GM12878 (cell line): ENCODE results near the gene NPAS4. TPM values are rescaled to one million over a fixed set of nuclear protein-coding genes. Genes with fewer than 3 reads are reported as not detected.

Source experiments
- ATAC-seq: fragments of 200-7000 bp; cut with Tn5 transposase; 3 replicates; pipeline ENCODE4 v1.9.1; 2020; ENCODE audit warnings: mild to moderate bottlenecking, moderate library complexity
- BruUV-seq: library from RNA; stranded (reverse); fragments of 400-500 nt; replicated peaks from 2 replicates; lab custom pipeline; 2021; lab: Mats Ljungman, UMichigan
- CTCF ChIA-PET: fragments of 300-600 bp; sonication (Branson Sonifier 250); formaldehyde crosslinking; extraction: SDS; loops from one replicate; lab custom pipeline; 2021; ENCODE audit warnings: inconsistent platforms; lab: Yijun Ruan, JAX
- POLR2A ChIA-PET: fragments of 350-600 bp; formaldehyde crosslinking; extraction: SDS; loops from one replicate; lab custom pipeline; 2021; ENCODE audit warnings: inconsistent platforms; lab: Charles Lee
- RAD21 ChIA-PET: fragments of 300-600 bp; sonication (Branson Sonifier 250); formaldehyde crosslinking; loops from one replicate; lab custom pipeline; 2023; ENCODE audit warnings: antibody characterized with exemption; ENCODE audit not compliant: unreplicated experiment; lab: Charles Lee
- SMC1A ChIA-PET: fragments of 300-600 bp; sonication (Branson Sonifier 250); formaldehyde crosslinking; loops from one replicate; lab custom pipeline; 2023; ENCODE audit not compliant: unreplicated experiment, uncharacterized antibody; lab: Charles Lee
- DNase-seq: peaks from one replicate; pipeline ENCODE4 v3.0.0-alpha.2; 2011; ENCODE audit warnings: low read depth, low spot score
- FAIRE-seq: peaks from 3 replicates; lab custom pipeline; 2011; peaks lifted over from hg19 to GRCh38; lab: Jason Lieb, UNC
- H2AFZ ChIP-seq: 2 replicates; pipeline ENCODE4 v1.6.0; 2011; ENCODE audit warnings: low read depth, low read length, control low read depth; ENCODE audit not compliant: control insufficient read depth
- H3K27ac ChIP-seq: 2 replicates; pipeline ENCODE4 v1.5.1; 2011; ENCODE audit warnings: control low read depth; ENCODE audit not compliant: control insufficient read depth, insufficient read depth
- H3K27me3 ChIP-seq, 2 experiments: replicated peaks in 1 of 2; 2 replicates each; pipeline versions ENCODE4 v1.6.0 to v1.6.1; 2011; ENCODE audit warnings: low read length in 1 of 2; ENCODE audit not compliant: control insufficient read depth in 2 of 2, insufficient read depth in 2 of 2
- H3K36me3 ChIP-seq, 2 experiments: 2 replicates each; pipeline ENCODE4 v1.5.1; 2011; ENCODE audit warnings: low read length in 1 of 2; ENCODE audit not compliant: control insufficient read depth in 2 of 2, insufficient read depth in 2 of 2
- H3K4me1 ChIP-seq: 2 replicates; pipeline ENCODE4 v1.6.1; 2011; ENCODE audit warnings: mild to moderate bottlenecking, low read length, moderate library complexity, mixed read lengths; ENCODE audit not compliant: control insufficient read depth, insufficient read depth
- H3K4me2 ChIP-seq: 2 replicates; pipeline ENCODE4 v1.6.0; 2011; ENCODE audit warnings: control low read depth; ENCODE audit not compliant: control insufficient read depth, insufficient read depth
- H3K4me3 ChIP-seq: fragments of 200-600 bp; sonication (generic); 2 replicates; pipeline ENCODE4 v1.5.1; 2016
- H3K79me2 ChIP-seq: 2 replicates; pipeline ENCODE4 v1.6.0; 2011; ENCODE audit warnings: low read length; ENCODE audit not compliant: control insufficient read depth, insufficient read depth
- H3K9ac ChIP-seq: 2 replicates; pipeline ENCODE4 v1.8.0; 2011; ENCODE audit warnings: low read length, control low read depth, mixed read lengths; ENCODE audit not compliant: control insufficient read depth, insufficient read depth
- H3K9me3 ChIP-seq: replicated peaks from 3 replicates; pipeline ENCODE4 v1.5.1; 2011; ENCODE audit warnings: mild to moderate bottlenecking, low read length; ENCODE audit not compliant: control insufficient read depth, insufficient read depth
- H4K20me1 ChIP-seq: 2 replicates; pipeline ENCODE4 v1.6.0; 2011; ENCODE audit not compliant: control insufficient read depth, insufficient read depth
- CBX3 ChIP-seq: fragments of 200-600 bp; sonication (generic); IDR thresholded peaks from 2 replicates; pipeline ENCODE4 v1.6.1; 2016; ENCODE audit warnings: low read depth, borderline replicate concordance
- IRF5 ChIP-seq: fragments of 450-650 bp; IDR thresholded peaks from 2 replicates; pipeline ENCODE4 v1.6.1; 2017; ENCODE audit warnings: borderline replicate concordance
- USF1 ChIP-seq: IDR thresholded peaks from 2 replicates; pipeline ENCODE4 v1.6.1; 2011; ENCODE audit warnings: borderline replicate concordance, low read depth, mild to moderate bottlenecking, moderate library complexity, mixed read lengths, low read length; ENCODE audit not compliant: insufficient read depth; ENCODE audit errors: extremely low read length
- ZNF622 ChIP-seq: fragments of 450-650 bp; IDR thresholded peaks from 2 replicates; pipeline ENCODE4 v1.6.1; 2017; ENCODE audit warnings: mild to moderate bottlenecking, inconsistent platforms
- WGBS: methylation state at CpG from one replicate; pipeline ENCODE4 v1.1.6; 2016; ENCODE audit warnings: low lambda C conversion rate; ENCODE audit not compliant: insufficient replicate concordance, insufficient coverage; ENCODE audit errors: missing lambda C conversion rate; 5-methylcytosine and 5-hydroxymethylcytosine counted together
- in situ Hi-C: fragments of 300-500 bp; cut with MboI; formaldehyde crosslinking; loops from 9 replicates; pipeline ENCODE4 v1.14.3; 2018; ENCODE audit warnings: mixed read lengths
- intact Hi-C: fragments of 100-400 bp; cut with micrococcal nuclease; formaldehyde crosslinking; loops from one replicate; pipeline ENCODE4 v1.14.2; 2022; ENCODE audit not compliant: unreplicated experiment
- polyA plus RNA-seq, 11 experiments: library from polyadenylated mRNA; depleted of rRNA in 4 of 11; unstranded in 6 of 11; stranded (reverse) in 5 of 11; fragments of >200 nt; fragmentation: Nextera tagmentation in 4 of 11; fragmentation: Illumina TruSeq in 1 of 11; extraction: Ambion mirVana in 4 of 11; extraction: Trizol in 1 of 11; gene quantifications; 1 replicate in 1 of 11; 2 replicates in 10 of 11; pipeline versions ENCODE4 v1.2.1 to v1.2.3, GENCODE V29; 2011 to 2016; ENCODE audit warnings: inconsistent platforms in 2 of 11, missing spikeins in 2 of 11, low read depth in 1 of 11
- total RNA-seq, 4 experiments: library from RNA; depleted of rRNA in 3 of 4; stranded (reverse); fragments of >200 nt in 3 of 4; fragmentation: Illumina TruSeq in 1 of 4; extraction: Trizol in 1 of 4; gene quantifications; 2 replicates each; pipeline versions ENCODE4 v1.2.1 to v1.2.3, GENCODE V29; 2013 to 2021
- TF ChIP-seq, protein P1 (sequence below): fragments of 450-650 bp; IDR thresholded peaks from 2 replicates; pipeline ENCODE4 v1.6.1; 2017; ENCODE audit warnings: mild to moderate bottlenecking, low read depth, inconsistent platforms; ENCODE audit not compliant: poor library complexity, severe bottlenecking

Gene NPAS4
- total and polyA plus RNA-seq, 10 of the 15 experiments (the other 5 are each of a cell fraction or from before 2014, with no cell fraction given) = 0.03 to 0.18 (median 0.06) TPM; not detected in 7

DNA sequence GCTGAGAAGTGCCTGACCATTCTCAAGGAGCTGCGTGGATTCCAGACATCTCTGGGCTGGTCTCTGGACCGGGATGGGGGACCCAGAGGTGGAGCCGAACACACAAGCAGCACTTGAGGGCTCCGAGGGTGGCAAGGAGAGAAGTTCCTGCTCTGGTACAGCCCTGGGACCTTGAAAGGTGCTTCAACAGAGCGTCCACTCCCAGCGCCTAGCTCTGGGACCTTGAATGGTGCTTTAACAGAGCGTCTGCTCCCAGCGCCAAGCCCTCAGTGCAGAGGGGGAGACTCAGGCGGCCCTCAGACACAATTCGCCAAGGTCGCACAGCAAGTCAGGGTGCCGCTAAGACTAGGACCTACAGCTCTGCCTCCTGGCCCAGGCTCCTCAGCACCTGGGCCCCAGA lies 10.6 kb upstream of the NPAS4 start:
- FAIRE-seq (no peak), ATAC-seq (no peak), DNase-seq (no peak)
- no peaks in the 10 kb centered on the region for H3K79me2 ChIP-seq
- no TSS peak for BruUV-seq
- POLR2A ChIA-PET = no interaction called here
- H3K4me3 ChIP-seq = no peak overlapping the region
- H3K27me3 ChIP-seq = peaks cover 0 to 8% of the 10 kb centered on the region in 2 experiments; a peak in 2 of 4 replicates
- H2AFZ ChIP-seq = no peak overlapping the region
- no peak overlapping the region for H3K27ac ChIP-seq
- 44% methylated on average over 12 of the region's 12 CpGs for WGBS
- in situ Hi-C loops (no loop called here), intact Hi-C loops (no loop called here)
- H3K9me3 ChIP-seq = no peaks in the 10 kb centered on the region
- no peaks in the 10 kb centered on the region for H3K36me3 ChIP-seq
- RAD21 ChIA-PET = interaction anchor here (1.7 to 3.1 kb wide), 2 partner anchors 28 to 268 kb away, joined by 7 to 17 read pairs; partner anchors contain the start of genes MRPL11 and RBM4B
- CTCF ChIA-PET = interaction anchor here (3.1 to 5.4 kb wide), 6 partner anchors 8 to 268 kb away, joined by 14 to 41 read pairs (median 26); partner anchors contain the start of genes DPP3, MRPL11, NPAS4 and RBM4B
- TF ChIP-seq IRF5 (no peak), USF1 (no peak), CBX3 (no peak), ZNF622 (no peak)
- TF ChIP-seq, protein P1, sequence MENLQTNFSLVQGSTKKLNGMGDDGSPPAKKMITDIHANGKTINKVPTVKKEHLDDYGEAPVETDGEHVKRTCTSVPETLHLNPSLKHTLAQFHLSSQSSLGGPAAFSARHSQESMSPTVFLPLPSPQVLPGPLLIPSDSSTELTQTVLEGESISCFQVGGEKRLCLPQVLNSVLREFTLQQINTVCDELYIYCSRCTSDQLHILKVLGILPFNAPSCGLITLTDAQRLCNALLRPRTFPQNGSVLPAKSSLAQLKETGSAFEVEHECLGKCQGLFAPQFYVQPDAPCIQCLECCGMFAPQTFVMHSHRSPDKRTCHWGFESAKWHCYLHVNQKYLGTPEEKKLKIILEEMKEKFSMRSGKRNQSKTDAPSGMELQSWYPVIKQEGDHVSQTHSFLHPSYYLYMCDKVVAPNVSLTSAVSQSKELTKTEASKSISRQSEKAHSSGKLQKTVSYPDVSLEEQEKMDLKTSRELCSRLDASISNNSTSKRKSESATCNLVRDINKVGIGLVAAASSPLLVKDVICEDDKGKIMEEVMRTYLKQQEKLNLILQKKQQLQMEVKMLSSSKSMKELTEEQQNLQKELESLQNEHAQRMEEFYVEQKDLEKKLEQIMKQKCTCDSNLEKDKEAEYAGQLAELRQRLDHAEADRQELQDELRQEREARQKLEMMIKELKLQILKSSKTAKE = no peak
- no peak overlapping the region for H3K4me2 ChIP-seq
- no peaks in the 10 kb centered on the region for H3K4me1 ChIP-seq
- SMC1A ChIA-PET = interaction anchor here (1.2 to 2.6 kb wide), 4 partner anchors 8 to 268 kb away, joined by 3 to 8 read pairs (median 4); partner anchors contain the start of gene DPP3
- H4K20me1 ChIP-seq = no peaks in the 10 kb centered on the region
- no peak overlapping the region for H3K9ac ChIP-seq
